ENCODE data around the gene ASGR1.
"Not testable (repeated sequence)": the region's sequence is repeated elsewhere in the genome, so short reads cannot be mapped to it uniquely, and the experiment has no call there.

ASGR1 gene

GRCh38 chr17:7190276-7190917, 11.2 kb upstream of the ASGR1 start:
- no peak for DNase-seq (ENCODE audit: low read depth)

DNA sequence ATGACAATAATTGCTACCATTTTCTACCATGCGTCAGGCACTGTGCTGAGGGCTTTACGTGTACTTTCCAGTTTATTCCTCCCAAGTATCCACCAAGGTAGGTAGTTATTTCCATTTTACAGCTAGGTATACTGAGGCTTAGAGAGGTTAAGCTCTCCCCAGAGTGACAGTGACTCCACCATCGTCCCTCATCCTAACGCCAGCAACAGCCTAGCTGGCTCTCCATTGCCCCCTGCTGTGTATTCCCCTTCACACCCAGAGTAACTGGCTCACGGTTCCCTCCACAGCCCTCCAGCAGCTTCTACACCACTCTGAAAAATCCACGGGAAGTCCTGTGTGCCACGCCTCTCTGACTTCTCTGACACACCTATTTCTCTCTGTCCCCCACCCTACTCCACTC, 7.1 kb upstream of the ASGR1 start:
- DNase-seq (ENCODE audit: low read depth): no peak

DNA sequence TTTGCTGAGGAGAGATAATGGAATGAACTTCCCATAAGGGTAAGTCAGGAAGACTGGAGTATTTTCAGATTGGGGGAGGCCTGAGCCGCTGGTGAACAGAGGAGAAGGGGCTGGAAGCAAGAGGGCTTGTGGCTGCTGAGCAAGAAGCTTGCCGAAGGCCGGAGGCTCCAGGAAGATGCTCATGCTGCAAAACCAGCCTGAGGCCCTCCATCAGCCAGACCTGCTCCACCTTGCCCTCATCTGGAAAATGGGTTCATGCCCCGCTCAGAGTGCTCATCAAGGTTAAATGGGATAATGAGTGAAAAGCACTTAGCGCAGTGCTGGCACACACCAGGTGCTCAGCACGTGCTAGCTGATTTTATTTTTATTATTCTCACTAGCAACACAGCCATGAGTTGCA, 5.5 kb upstream of the ASGR1 start:
- DNase-seq (ENCODE audit: low read depth): no peak

GRCh38 chr17:7184091-7184488, 4.9 kb upstream of the ASGR1 start:
- DNase-seq (ENCODE audit: low read depth): no peak

DNA sequence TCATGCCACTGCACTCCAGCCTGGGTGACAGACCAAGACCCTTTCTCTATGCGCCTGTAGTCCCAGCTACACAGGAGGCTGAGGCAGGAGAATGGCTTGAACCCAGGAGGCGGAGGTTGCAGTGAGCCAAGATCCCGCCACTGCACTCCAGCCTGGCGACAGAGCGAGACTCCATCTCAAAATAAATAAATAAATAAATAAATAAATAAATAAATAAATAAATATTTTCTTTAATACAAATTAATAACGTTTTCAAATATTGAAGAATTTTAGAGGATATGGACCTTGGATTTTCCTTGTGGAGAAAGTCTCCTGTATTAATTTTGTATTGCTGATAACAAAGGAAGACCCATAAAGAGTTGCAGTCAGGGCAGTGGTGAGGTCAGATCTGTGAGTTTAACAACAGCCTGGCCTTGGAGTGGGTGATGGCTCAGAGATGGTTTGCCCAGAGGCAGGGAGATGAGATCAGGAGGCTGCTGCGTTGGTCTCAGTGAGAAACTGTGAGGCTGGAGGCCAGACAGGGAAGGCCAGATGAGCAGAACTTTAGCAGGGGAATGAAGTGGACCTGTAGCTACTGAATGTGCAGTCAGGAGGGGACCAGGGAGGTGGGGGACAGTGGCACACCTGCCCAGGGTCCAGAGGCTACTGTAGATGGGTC, 4.4 kb upstream of the ASGR1 start:
- DNase-seq (ENCODE audit: low read depth): no peak

DNA sequence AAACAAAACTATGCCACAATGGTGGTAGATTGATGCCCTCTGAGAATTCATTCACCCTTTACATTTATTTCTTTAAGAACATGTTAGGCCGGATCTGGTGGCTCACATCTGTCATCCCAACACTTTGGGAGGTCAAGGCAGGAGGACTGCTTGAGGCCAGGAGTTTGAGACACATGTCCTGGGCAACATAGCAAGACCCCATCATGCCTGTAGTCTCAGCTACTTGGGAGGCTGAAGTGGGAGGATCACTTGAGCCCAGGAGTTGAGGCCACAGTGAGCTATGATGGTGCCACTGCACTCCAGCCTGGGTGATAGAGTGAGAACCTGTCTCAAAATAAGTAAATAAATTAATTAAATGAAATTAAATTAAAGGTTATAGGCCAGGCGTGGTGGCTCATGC, 2.9 kb upstream of the ASGR1 start:
- DNase-seq (ENCODE audit: low read depth): not testable (repeated sequence)

GRCh38 chr17:7178973-7179316, 225 bp downstream of the ASGR1 start:
- no peak for DNase-seq (ENCODE audit: low read depth)

DNA sequence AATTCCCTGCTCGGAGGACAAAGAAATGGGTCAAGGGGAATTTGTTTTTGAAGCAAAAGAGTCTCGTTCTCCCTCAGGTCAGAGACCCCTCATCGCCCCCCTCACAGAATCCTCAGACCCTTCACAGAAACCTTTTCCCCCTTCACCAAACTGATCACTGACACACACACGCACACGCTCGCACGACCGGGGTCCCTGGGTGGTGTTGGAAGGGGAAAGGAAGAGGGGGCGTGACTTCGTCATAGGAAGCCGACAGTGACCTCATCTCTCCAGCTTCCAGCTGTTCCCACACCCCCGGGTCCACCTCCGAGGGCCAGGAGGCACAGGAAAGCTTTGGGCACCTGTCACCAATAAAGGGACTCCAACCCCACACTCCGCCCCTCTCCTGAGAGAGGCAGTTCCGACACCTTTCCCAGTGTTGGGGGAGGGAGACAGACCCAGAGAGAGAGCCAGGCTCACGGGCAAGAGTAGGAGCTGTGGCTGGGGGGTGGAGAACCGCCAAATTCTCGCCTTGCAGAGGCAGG, 1.2 kb downstream of the ASGR1 start:
- DNase-seq (ENCODE audit: low read depth): no peak

DNA sequence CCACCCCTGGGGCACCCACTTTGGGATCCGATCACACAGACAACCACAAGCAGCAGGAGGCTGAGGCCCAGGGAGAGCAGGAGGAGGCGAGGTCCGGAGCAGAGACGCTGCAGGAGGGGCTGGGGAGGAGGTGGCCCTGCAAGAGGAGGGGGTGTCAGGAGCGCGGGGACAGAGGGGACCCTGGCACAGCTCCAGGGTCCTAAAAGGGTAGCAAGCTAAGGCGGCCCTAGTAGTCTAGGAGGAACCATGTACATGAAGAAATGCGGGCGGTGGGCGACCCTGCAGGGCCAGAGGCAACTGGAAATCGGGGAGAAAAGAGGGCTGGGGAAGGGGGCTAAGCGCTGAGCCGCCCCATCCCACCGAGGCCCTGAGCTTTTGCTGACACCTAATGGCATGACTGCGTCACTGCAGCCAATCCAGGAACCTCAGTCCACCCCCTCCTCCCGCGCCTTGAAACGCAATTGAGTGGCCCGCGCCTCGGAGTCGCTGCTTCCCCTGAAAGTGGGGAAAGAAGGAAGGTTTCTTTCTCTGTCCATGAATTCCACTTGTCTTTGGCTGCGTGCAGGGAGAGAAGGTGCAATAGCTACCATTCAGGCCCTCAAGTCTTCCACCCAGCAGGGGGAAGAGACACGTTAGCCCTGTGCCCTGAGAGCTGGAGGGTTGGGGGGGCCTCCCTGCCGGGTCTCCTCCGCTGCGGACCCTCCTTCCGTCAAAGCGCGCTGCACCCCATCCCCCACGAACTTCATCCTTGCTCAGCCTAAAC, 1.8 kb downstream of the ASGR1 start:
- DNase-seq (ENCODE audit: low read depth): peak; percentile 39

DNA sequence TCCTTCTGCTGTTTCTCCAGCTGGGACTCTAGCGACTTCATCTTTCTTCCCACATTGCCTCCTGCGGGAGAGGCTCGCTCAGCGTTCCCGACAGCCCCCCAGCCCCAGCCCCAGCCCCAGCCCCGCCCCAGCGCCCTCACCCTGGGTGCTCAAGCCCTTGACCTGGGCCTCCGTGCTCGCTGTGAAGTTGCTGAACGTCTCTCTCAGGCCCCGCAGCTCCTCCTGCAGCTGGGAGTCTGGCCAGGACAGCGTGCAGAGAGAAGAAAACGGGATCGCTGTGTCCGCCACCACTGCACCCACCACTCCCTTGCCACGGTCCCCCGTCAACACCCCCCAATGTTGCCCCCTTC, 2.4 kb downstream of the ASGR1 start:
- no peak for DNase-seq (ENCODE audit: low read depth)

DNA sequence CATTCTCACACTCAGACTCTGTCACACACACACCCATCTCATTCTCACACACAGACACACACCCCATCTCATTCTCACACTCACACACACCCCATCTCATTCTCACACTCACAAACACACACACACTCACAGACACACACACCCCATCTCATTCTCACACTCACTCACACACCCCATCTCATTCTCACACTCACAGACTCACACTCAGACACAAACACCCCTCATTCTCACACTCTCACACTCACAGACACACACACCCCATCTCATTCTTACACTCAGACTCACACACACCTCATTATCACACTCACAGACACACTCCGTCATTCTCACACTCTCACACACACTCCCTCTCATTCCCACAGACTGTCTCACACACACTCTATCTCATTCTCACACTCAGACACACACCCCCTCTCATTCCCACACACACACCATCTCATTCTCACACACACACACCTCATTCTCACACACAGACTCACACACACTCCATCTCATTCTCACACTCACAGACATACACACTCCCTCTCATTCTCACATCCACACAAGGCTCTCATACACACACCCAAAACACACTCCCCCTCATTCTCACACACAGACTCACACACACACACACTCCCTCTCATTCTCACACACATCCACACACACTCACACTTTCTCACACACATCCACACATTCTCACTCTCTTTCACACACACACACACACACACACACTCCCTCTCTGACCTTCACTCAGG, 2.9 kb downstream of the ASGR1 start:
- DNase-seq (ENCODE audit: low read depth): no peak

DNA sequence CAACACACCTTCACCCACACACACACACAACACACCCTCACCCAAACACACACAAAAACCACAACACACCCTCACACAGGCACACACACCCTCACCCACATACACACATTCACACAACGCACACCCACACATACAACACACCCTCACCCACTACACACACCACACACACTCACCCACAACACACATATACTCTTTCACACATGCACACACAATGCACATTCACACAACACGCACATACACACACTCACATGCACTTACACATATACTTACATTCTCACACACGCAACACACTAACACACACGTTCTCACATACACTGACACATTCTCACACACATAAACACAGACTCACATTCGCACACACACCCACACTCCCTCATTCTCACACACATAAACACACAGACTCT, 3.8 kb downstream of the ASGR1 start:
- no peak for DNase-seq (ENCODE audit: low read depth)

GRCh38 chr17:7174603-7175326, 4.4 kb downstream of the ASGR1 start:
- DNase-seq (ENCODE audit: low read depth): no peak

DNA sequence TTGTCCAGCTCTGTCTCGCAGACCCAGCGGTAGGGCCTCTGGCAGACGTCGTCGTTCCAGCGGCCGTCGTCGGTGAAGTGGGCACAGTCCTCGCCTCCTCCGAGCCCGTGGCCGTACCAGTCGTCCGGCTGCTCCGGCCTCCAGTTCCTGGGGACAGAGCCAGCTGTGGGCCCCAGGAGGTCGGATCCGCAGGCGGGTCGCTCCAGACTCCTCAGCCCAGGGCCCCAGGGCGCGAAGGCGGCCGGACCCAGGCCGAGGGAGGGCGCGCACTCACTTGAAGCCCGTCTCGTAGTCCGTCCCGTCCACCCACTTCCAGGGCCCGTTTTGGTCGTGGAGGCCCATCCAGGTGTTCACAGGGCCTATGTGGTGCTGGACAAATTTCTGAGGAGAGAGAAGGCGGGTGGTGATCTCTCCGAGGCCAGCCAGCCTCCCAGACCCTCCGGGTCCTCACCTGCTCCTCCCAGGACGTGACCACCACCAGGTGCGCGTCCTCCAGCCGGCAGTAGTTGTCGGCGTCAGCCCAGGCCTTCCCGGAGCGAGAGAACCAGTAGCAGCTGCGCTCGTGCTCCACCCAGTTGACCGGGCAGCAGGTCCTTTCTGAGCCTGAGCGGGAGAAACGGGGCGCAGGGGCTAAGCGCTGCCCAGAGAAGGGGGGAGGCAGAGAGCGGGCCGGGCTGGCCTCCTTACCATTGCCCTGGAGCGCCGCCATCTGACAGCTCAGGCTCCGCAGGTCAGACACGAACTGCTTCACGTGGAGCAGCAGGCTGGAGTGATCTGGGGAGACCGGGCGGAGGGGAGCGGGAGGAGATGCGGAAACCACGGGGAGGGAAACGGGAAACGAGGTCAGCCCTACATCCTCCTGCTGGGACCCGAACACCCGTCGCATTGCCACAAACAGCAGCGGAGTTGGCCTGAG, 5.2 kb downstream of the ASGR1 start:
- DNase-seq (ENCODE audit: low read depth): no peak

GRCh38 chr17:7172522-7173191, 6.5 kb downstream of the ASGR1 start:
- not testable (repeated sequence) for DNase-seq (ENCODE audit: low read depth)

DNA sequence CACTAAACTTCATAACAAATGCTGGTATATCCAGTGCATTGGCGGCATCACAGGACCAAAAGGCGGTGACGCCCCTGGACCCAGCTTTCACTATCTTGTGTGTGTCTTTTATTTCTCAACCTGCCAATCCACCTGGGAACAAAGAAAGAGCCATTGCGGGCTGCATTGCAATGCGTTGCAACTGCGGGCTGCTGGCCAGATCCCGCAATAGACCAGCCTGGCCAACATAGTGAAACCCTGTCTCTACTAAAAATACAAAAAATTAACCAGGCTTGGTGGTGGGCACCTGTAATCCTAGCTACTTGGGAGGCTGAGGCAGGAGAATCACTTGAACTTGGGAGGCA, 9.6 kb downstream of the ASGR1 start:
- DNase-seq (ENCODE audit: low read depth): not testable (repeated sequence)

- not testable (repeated sequence) for DNase-seq (ENCODE audit: low read depth)
These were observed 10.2 kb downstream of the ASGR1 start for GRCh38 chr17:7168841-7169564.

- DNase-seq (ENCODE audit: low read depth): peak; percentile 45
These were observed 11.3 kb downstream of the ASGR1 start for GRCh38 chr17:7167832-7168231.

DNA sequence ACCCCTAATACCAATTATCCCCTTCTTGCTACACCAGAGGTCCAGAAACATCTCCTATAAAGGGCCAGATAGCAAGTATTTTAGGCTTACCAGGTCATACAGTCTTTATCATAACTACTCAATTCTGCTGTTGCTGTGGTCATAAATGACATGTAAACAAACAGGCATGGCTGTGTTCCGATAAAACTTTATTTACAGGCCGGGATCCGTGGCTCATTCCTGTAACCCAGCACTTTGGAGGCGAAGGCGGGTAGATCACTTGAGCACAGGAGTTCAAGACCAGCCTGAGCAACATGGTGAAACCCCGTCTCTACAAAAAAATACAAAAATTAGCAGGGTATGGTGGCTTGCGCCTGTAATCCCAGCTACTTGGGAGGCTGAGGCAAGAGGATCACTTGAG, 12.3 kb downstream of the ASGR1 start:
- DNase-seq (ENCODE audit: low read depth): no peak

DNA sequence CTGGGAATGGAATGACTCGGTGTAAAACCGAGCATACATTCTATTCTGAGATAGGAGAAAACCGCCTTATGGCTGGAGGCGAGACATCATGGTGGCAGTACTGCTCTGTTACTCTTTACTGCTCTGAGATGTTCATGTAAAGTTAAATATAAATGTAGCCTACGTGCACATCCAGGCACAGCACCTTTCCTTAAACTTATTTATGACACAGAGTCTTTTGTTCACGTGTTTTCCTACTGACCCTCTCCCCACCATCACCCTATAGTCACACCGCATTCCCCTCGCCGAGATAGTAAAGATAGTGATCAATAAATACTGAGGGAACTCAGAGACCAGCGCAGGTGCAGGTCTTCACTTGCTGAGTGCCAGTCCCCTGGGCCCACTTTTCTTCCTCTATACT, 19.6 kb downstream of the ASGR1 start:
- not testable (repeated sequence) for DNase-seq (ENCODE audit: low read depth)

Measured in fibroblast of the conjunctiva (primary cell).